ENCODE measurements around the gene MFSD2B.
A peak's percentile ranks its signal among the peaks of the same experiment; 100 is the strongest.

GRCh38 chr2:24021122-24021998 lies 11.5 kb downstream of the MFSD2B start:
- TF ChIP-seq CTCF (IDR thresholded peaks at IDR 0.05) (peak; percentile 18 to 30 (median 26)), POLR2A (IDR thresholded peaks at IDR 0.05) (no peak)

Measured in right lobe of liver (tissue), 4 donors.